K562 (cell line): ENCODE data around the gene IPO13. TPM values are rescaled to one million over a fixed set of nuclear protein-coding genes. Genes with fewer than 3 reads are reported as not detected.

Experiments used
- ATAC-seq: fragments of 200-7000 bp; cut with Tn5 transposase; 3 replicates; pipeline ENCODE4 v1.9.1; 2020; ENCODE audit warnings: moderate library complexity
- BruUV-seq: library from RNA; stranded (reverse); fragments of 400-500 nt; replicated peaks from 2 replicates; lab custom pipeline; 2021; lab: Mats Ljungman, UMichigan
- CTCF ChIA-PET: fragments of 300-600 bp; formaldehyde crosslinking; extraction: SDS; loops from one replicate; lab custom pipeline; 2021; ENCODE audit warnings: low intra/inter-chr PET ratio; lab: Yijun Ruan, JAX
- POLR2A ChIA-PET: fragments of 300-600, 350-650 bp; sonication (Branson Sonifier 250); formaldehyde crosslinking; extraction: SDS; loops from one replicate; lab custom pipeline; 2021; ENCODE audit warnings: antibody characterized with exemption, inconsistent platforms; lab: Yijun Ruan, JAX
- DNase-seq, 4 experiments: peaks; one replicate each; pipeline versions ENCODE4 v3.0.0 to v3.0.0-alpha.2; 2011 to 2018; ENCODE audit warnings: low spot score in 3 of 4, mixed read lengths in 3 of 4; ENCODE audit errors: extremely low read depth in 1 of 4
- FAIRE-seq: peaks from 2 replicates; lab custom pipeline; 2011; peaks lifted over from hg19 to GRCh38; lab: Jason Lieb, UNC
- H2AFZ ChIP-seq: 2 replicates; pipeline ENCODE4 v1.6.0; 2011; ENCODE audit warnings: low read depth, low read length, control low read depth, inconsistent platforms
- H3K27ac ChIP-seq: fragments of 200-600 bp; 3 replicates; pipeline ENCODE4 v1.8.0; 2011; ENCODE audit warnings: low read depth, mild to moderate bottlenecking, control low read depth, inconsistent platforms, low read length, moderate library complexity, mixed read lengths; ENCODE audit errors: extremely low read depth
- H3K27me3 ChIP-seq, 2 experiments: fragments of 300-600 bp in 1 of 2; 2 replicates in 1 of 2; 3 replicates in 1 of 2; pipeline versions ENCODE4 v1.6.0 to v1.8.0; 2011; ENCODE audit warnings: inconsistent platforms in 2 of 2, low read length in 2 of 2, mild to moderate bottlenecking in 1 of 2, mixed read lengths in 1 of 2, moderate library complexity in 1 of 2; ENCODE audit not compliant: control insufficient read depth in 2 of 2, insufficient read depth in 2 of 2
- H3K36me3 ChIP-seq: fragments of 300-600 bp; 3 replicates; pipeline ENCODE4 v1.8.0; 2011; ENCODE audit warnings: mild to moderate bottlenecking, low read length, inconsistent platforms; ENCODE audit not compliant: control insufficient read depth, insufficient read depth
- H3K4me1 ChIP-seq, 2 experiments: fragments of 200-600 bp in 1 of 2; replicated peaks in 1 of 2; 2 replicates in 1 of 2; 3 replicates in 1 of 2; pipeline versions ENCODE4 v1.5.1 to v1.8.0; 2011; ENCODE audit warnings: inconsistent platforms in 2 of 2, low read length in 2 of 2, mild to moderate bottlenecking in 1 of 2, mixed read lengths in 1 of 2, moderate library complexity in 1 of 2; ENCODE audit not compliant: control insufficient read depth in 2 of 2, insufficient read depth in 2 of 2
- H3K4me2 ChIP-seq: 2 replicates; pipeline ENCODE4 v1.6.1; 2011; ENCODE audit warnings: low read length, control low read depth, inconsistent platforms, mixed read lengths; ENCODE audit not compliant: insufficient read depth
- H3K4me3 ChIP-seq: fragments of 200-600 bp; sonication (generic), shearing (Covaris generic); 2 replicates; pipeline ENCODE4 v1.5.1; 2016; ENCODE audit warnings: control low read depth, inconsistent platforms
- H3K79me2 ChIP-seq: fragments of 200-600 bp; 3 replicates; pipeline ENCODE4 v1.8.0; 2011; ENCODE audit warnings: low read length, inconsistent platforms; ENCODE audit not compliant: control insufficient read depth, insufficient read depth
- H3K9ac ChIP-seq, 2 experiments: 2 replicates each; pipeline versions ENCODE4 v1.6.0 to v1.6.1; 2011; ENCODE audit warnings: low read depth in 2 of 2, low read length in 2 of 2, control low read depth in 1 of 2, inconsistent platforms in 1 of 2, mild to moderate bottlenecking in 1 of 2, mixed read lengths in 1 of 2; ENCODE audit not compliant: insufficient read depth in 1 of 2
- H3K9me1 ChIP-seq: one replicate; pipeline ENCODE4 v1.6.0; 2011; ENCODE audit warnings: inconsistent platforms, mild to moderate bottlenecking, low read length, moderate library complexity; ENCODE audit not compliant: control insufficient read depth, insufficient read depth
- H3K9me3 ChIP-seq: replicated peaks from 2 replicates; pipeline ENCODE4 v1.5.1; 2011; ENCODE audit warnings: low read depth, low read length, inconsistent platforms; ENCODE audit not compliant: control insufficient read depth, insufficient read depth
- H4K20me1 ChIP-seq: replicated peaks from 2 replicates; pipeline ENCODE4 v1.6.1; 2011; ENCODE audit warnings: low read length, inconsistent platforms, mixed read lengths; ENCODE audit not compliant: control insufficient read depth, insufficient read depth
- BCOR ChIP-seq: fragments of 450-650 bp; IDR thresholded peaks from 2 replicates; pipeline ENCODE4 v1.6.1; 2016
- CEBPG ChIP-seq, 3 experiments: fragments of 200-800 bp in 1 of 3; sonication (Bioruptor generic) in 1 of 3; sonication (generic) in 1 of 3; formaldehyde crosslinking in 1 of 3; IDR thresholded peaks in 2 of 3; conservative IDR thresholded peaks in 1 of 3; 2 replicates each; pipeline versions ENCODE4 v1.6.1 to v1.8.0; 2016 to 2022; ENCODE audit warnings: missing compliant biosample characterization in 2 of 3, missing genetic modification characterization in 2 of 3, mild to moderate bottlenecking in 1 of 3, missing genetic modification reagents in 1 of 3
- FOXA3 ChIP-seq, 2 experiments: fragments of 450-650 bp in 1 of 2; sonication (generic) in 1 of 2; formaldehyde crosslinking; IDR thresholded peaks in 1 of 2; conservative IDR thresholded peaks in 1 of 2; 2 replicates each; pipeline versions ENCODE4 v1.4.0 to v1.8.0; 2020 to 2022; ENCODE audit warnings: mild to moderate bottlenecking in 2 of 2, missing genetic modification reagents in 1 of 2
- HNRNPLL ChIP-seq: fragments of 200-400 bp; formaldehyde crosslinking; IDR thresholded peaks from 2 replicates; pipeline ENCODE4 v1.6.1; 2017; ENCODE audit warnings: low read length, low read depth, mild to moderate bottlenecking; ENCODE audit not compliant: poor library complexity, severe bottlenecking
- NONO ChIP-seq, 2 experiments: fragments of 200-400 bp in 1 of 2; fragments of 450-650 bp in 1 of 2; formaldehyde crosslinking in 1 of 2; IDR thresholded peaks; 2 replicates each; pipeline ENCODE4 v1.6.1; 2017; ENCODE audit warnings: low read depth in 2 of 2, mild to moderate bottlenecking in 2 of 2, moderate library complexity in 2 of 2, low read length in 1 of 2
- PRDM10 ChIP-seq: fragments of 450-650 bp; IDR thresholded peaks from 2 replicates; pipeline ENCODE4 v1.6.1; 2018; ENCODE audit not compliant: partially characterized antibody
- PRPF4 ChIP-seq: fragments of 200-400 bp; formaldehyde crosslinking; IDR thresholded peaks from one replicate; pipeline ENCODE4 v1.6.1; 2017; ENCODE audit warnings: low read length, low read depth, mild to moderate bottlenecking; ENCODE audit not compliant: insufficient read depth, poor library complexity, severe bottlenecking
- RBM15 ChIP-seq: fragments of 200-400 bp; formaldehyde crosslinking; IDR thresholded peaks from 2 replicates; pipeline ENCODE4 v1.6.1; 2018; ENCODE audit warnings: mild to moderate bottlenecking, low read length, moderate library complexity; ENCODE audit not compliant: insufficient read depth
- ZBTB2 ChIP-seq: fragments of 450-650 bp; IDR thresholded peaks from 2 replicates; pipeline ENCODE4 v1.6.1; 2016; ENCODE audit warnings: antibody characterized with exemption
- ZFP36 ChIP-seq: fragments of 150-350 bp; IDR thresholded peaks from 2 replicates; pipeline ENCODE4 v1.6.1; 2018; ENCODE audit warnings: low read length, low read depth; ENCODE audit not compliant: partially characterized antibody
- ZNF518B ChIP-seq: fragments of 250-450 bp; sonication (Bioruptor Pico); IDR thresholded peaks from 2 replicates; pipeline ENCODE4 v1.5.0; 2021; ENCODE audit warnings: mild to moderate bottlenecking, moderate library complexity
- WGBS: fragments of 100-300 bp; shearing (Covaris generic); methylation state at CpG from one replicate; pipeline ENCODE4 v1.1.6; 2016; ENCODE audit warnings: low coverage, mixed read lengths; ENCODE audit not compliant: insufficient coverage; ENCODE audit errors: missing lambda C conversion rate; 5-methylcytosine and 5-hydroxymethylcytosine counted together
- in situ Hi-C: fragments of 300-500 bp; cut with MboI; formaldehyde crosslinking; loops from 4 replicates; pipeline ENCODE4 v1.15.0; 2018; ENCODE audit warnings: inconsistent platforms, mixed read lengths
- intact Hi-C: fragments of 100-400 bp; cut with micrococcal nuclease; formaldehyde crosslinking; loops from 2 replicates; pipeline ENCODE4 v1.14.2; 2022
- polyA plus RNA-seq, 8 experiments: library from polyadenylated mRNA; depleted of rRNA in 4 of 8; stranded (reverse) in 5 of 8; unstranded in 3 of 8; fragments of >200 nt; fragmentation: Nextera tagmentation in 2 of 8; fragmentation: Illumina TruSeq in 1 of 8; extraction: Ambion mirVana in 2 of 8; extraction: Trizol in 1 of 8; gene quantifications; 2 replicates each; pipeline versions ENCODE4 v1.2.1 to v1.2.3, GENCODE V29; 2011 to 2014; ENCODE audit warnings: inconsistent platforms in 1 of 8, missing spikeins in 1 of 8
- total RNA-seq, 7 experiments: library from RNA; depleted of rRNA in 6 of 7; stranded (reverse); fragments of >200 nt in 6 of 7; fragmentation: Illumina TruSeq in 2 of 7; extraction: Trizol in 2 of 7; gene quantifications; 2 replicates each; pipeline versions ENCODE4 v1.2.1 to v1.2.3, GENCODE V29; 2011 to 2021; ENCODE audit warnings: low replicate concordance in 1 of 7

Gene IPO13
- total and polyA plus RNA-seq, 9 of the 15 experiments (the other 6 are each of a cell fraction or from before 2014, with no cell fraction given) = 7.0 to 30.8 (median 16.2) TPM

- in situ Hi-C loops = no loop called here
- TF ChIP-seq ZFP36 (peak; percentile 96), ZNF518B (no peak), PRPF4 (no peak), NONO (IDR thresholded peaks at IDR 0.05; ENCODE audit: low read depth in 2 of 2, low read length in 1 of 2) (no peak), BCOR (peak; percentile 59; the same call in 1 of the 2 replicates), HNRNPLL (no peak), CEBPG (CRISPR knock-in tag; IDR thresholded peaks at IDR 0.05) (no peak), CEBPG (tag; conservative IDR thresholded peaks at IDR 0.05 in 1 of 2, IDR thresholded peaks at IDR 0.05 in 1 of 2) (no peak), FOXA3 (CRISPR knock-in tag; conservative IDR thresholded peaks at IDR 0.05 in 1 of 2, IDR thresholded peaks at IDR 0.05 in 1 of 2) (peak in 1 of 2 experiments; percentile 54; a peak in 1 of 4 replicates), ZBTB2 (no peak), RBM15 (no peak), PRDM10 (no peak)
Measured at GRCh38 chr1:43985984-43986595, 39.3 kb downstream of the IPO13 start.

More at GRCh38 chr1:43985984-43986595, 39.3 kb downstream of the IPO13 start:
- ChIA-PET POLR2A (interaction anchor here (0.5 to 3.8 kb wide), 3 partner anchors 12 to 62 kb away, joined by 3 to 16 read pairs (median 3); no protein-coding TSS in a partner anchor), CTCF (no interaction called here)
- peaks cover 63% of the 10 kb centered on the region; the same call in 2 of the 3 replicates for H3K36me3 ChIP-seq
- WGBS = 71% methylated on average over 4 of the region's 4 CpGs
- H3K9me1 ChIP-seq = peaks cover 6% of the 10 kb centered on the region
- no peak overlapping the region for H3K4me2 ChIP-seq
- H3K27me3 ChIP-seq = no peaks in the 10 kb centered on the region
- H3K4me3 ChIP-seq = no peak overlapping the region
- FAIRE-seq (no peak), ATAC-seq (no peak), DNase-seq (no peak)
- peaks cover 21% of the 10 kb centered on the region for H3K79me2 ChIP-seq
- H2AFZ ChIP-seq = no peak overlapping the region
- no peak overlapping the region for H3K9ac ChIP-seq
- H3K27ac ChIP-seq = no peak overlapping the region
- no peaks in the 10 kb centered on the region for H3K9me3 ChIP-seq
- intact Hi-C loops = no loop called here
- H4K20me1 ChIP-seq = 0 out of 2 replicates have a peak, but pooled peaks cover 9% of the 10 kb centered on the region
- peaks cover 11 to 42% of the 10 kb centered on the region in 2 experiments; a peak in 4 of 5 replicates for H3K4me1 ChIP-seq
- no TSS peak for BruUV-seq
